ENCODE data around the gene USP3. TPM values are rescaled to one million over a fixed set of nuclear protein-coding genes. Genes with fewer than 3 reads are reported as not detected.

Gene USP3
- total and polyA plus RNA-seq, 10 of the 15 experiments (the other 5 are each of a cell fraction or from before 2014, with no cell fraction given), result 23.8 to 64.5 (median 50.3) TPM

GRCh38 chr15:63633312-63633711 is 128.9 kb downstream of the USP3 start (continued):
- TF ChIP-seq BCLAF1 (IDR thresholded peaks at IDR 0.05) (no peak), CBX3 (IDR thresholded peaks at IDR 0.05; ENCODE audit: borderline replicate concordance, low read depth) (no peak), SUPT20H (IDR thresholded peaks at IDR 0.05; ENCODE audit: borderline replicate concordance, control insufficient read depth, low read depth, low read length) (no peak), NR2C2 (IDR thresholded peaks at IDR 0.05; ENCODE audit: borderline replicate concordance, control insufficient read depth, insufficient read length, low read depth) (no peak), STAT1 (conservative IDR thresholded peaks at IDR 0.05) (no peak), ZNF207 (IDR thresholded peaks at IDR 0.05; ENCODE audit: borderline replicate concordance) (no peak)
- TF ChIP-seq, protein P1, sequence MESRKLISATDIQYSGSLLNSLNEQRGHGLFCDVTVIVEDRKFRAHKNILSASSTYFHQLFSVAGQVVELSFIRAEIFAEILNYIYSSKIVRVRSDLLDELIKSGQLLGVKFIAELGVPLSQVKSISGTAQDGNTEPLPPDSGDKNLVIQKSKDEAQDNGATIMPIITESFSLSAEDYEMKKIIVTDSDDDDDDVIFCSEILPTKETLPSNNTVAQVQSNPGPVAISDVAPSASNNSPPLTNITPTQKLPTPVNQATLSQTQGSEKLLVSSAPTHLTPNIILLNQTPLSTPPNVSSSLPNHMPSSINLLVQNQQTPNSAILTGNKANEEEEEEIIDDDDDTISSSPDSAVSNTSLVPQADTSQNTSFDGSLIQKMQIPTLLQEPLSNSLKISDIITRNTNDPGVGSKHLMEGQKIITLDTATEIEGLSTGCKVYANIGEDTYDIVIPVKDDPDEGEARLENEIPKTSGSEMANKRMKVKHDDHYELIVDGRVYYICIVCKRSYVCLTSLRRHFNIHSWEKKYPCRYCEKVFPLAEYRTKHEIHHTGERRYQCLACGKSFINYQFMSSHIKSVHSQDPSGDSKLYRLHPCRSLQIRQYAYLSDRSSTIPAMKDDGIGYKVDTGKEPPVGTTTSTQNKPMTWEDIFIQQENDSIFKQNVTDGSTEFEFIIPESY (IDR thresholded peaks at IDR 0.05), result no peak

- DNase-seq (ENCODE audit: low read depth, low spot score), result no peak
- Histone ChIP-seq H4K20me1 (ENCODE audit: control insufficient read depth, insufficient read depth) (no peaks in the 10 kb centered on the region), H3K4me1 (ENCODE audit: control insufficient read depth, insufficient read depth, low read length) (no peaks in the 10 kb centered on the region), H3K27me3 (replicated peaks in 1 of 2; ENCODE audit: control insufficient read depth in 2 of 2, insufficient read depth in 2 of 2, low read length in 1 of 2) (no peaks in the 10 kb centered on the region), H3K9me3 (replicated peaks; ENCODE audit: control insufficient read depth, insufficient read depth, low read length) (no peaks in the 10 kb centered on the region), H3K4me3 (no peak overlapping the region), H3K4me2 (ENCODE audit: control insufficient read depth, insufficient read depth) (no peak overlapping the region), H3K79me2 (ENCODE audit: control insufficient read depth, insufficient read depth, low read length) (no peaks in the 10 kb centered on the region), H3K36me3 (ENCODE audit: control insufficient read depth in 2 of 2, insufficient read depth in 2 of 2, low read length in 1 of 2) (peaks cover 7 to 29% of the 10 kb centered on the region in 2 experiments), H3K9ac (ENCODE audit: control insufficient read depth, insufficient read depth, low read length) (no peak overlapping the region), H3K27ac (ENCODE audit: control insufficient read depth, insufficient read depth) (no peak overlapping the region), H2AFZ (ENCODE audit: control insufficient read depth, low read depth, low read length) (no peak overlapping the region)
- intact Hi-C loops (cut with micrococcal nuclease; ENCODE audit: unreplicated experiment) (no loop called here), in situ Hi-C loops (cut with MboI) (no loop called here)
- 90% methylated on average over 1 of the region's 1 CpG for WGBS (ENCODE audit: insufficient coverage, insufficient replicate concordance, low lambda C conversion rate, missing lambda C conversion rate)
- ChIA-PET POLR2A (no interaction called here), SMC1A (ENCODE audit: uncharacterized antibody, unreplicated experiment) (interaction anchor here (0.6 to 2.6 kb wide), 3 partner anchors 10 to 103 kb away, joined by 4 to 12 read pairs (median 8); no protein-coding TSS in a partner anchor), CTCF (interaction anchor here (1.4 kb wide), 1 partner anchor 10 kb away, joined by 3 read pairs; no protein-coding TSS in a partner anchor), RAD21 (ENCODE audit: unreplicated experiment) (interaction anchor here (1.5 kb wide), 2 partner anchors 24 to 167 kb away, joined by 6 to 7 read pairs; no protein-coding TSS in a partner anchor)
- ATAC-seq, result no peak
- FAIRE-seq, result no peak
- BruUV-seq (replicated peaks), result no TSS peak
- TF ChIP-seq TCF12 (IDR thresholded peaks at IDR 0.05; ENCODE audit: low read depth, low read length), result no peak
- TF ChIP-seq, protein P2, sequence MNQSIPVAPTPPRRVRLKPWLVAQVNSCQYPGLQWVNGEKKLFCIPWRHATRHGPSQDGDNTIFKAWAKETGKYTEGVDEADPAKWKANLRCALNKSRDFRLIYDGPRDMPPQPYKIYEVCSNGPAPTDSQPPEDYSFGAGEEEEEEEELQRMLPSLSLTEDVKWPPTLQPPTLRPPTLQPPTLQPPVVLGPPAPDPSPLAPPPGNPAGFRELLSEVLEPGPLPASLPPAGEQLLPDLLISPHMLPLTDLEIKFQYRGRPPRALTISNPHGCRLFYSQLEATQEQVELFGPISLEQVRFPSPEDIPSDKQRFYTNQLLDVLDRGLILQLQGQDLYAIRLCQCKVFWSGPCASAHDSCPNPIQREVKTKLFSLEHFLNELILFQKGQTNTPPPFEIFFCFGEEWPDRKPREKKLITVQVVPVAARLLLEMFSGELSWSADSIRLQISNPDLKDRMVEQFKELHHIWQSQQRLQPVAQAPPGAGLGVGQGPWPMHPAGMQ (IDR thresholded peaks at IDR 0.05; ENCODE audit: borderline replicate concordance), result no peak
- no peak for TF ChIP-seq CHD2 (IDR thresholded peaks at IDR 0.05; ENCODE audit: borderline replicate concordance, low read depth, low read length)
- no peak for TF ChIP-seq RELA (IDR thresholded peaks at IDR 0.05; ENCODE audit: borderline replicate concordance, partially characterized antibody)
- TF ChIP-seq HCFC1 (IDR thresholded peaks at IDR 0.05; ENCODE audit: low read length), result no peak
- no peak for TF ChIP-seq STAT3 (IDR thresholded peaks at IDR 0.05; ENCODE audit: low read depth, low read length)
- no peak for TF ChIP-seq NRF1 (conservative IDR thresholded peaks at IDR 0.05; ENCODE audit: low read depth, low read length)
- no peak for TF ChIP-seq DPF2 (IDR thresholded peaks at IDR 0.05)
Observed at GRCh38 chr15:63634154-63634553, 129.8 kb downstream of the USP3 start.
